HG03558 (cell line): ENCODE results near the gene UPK1A.

Source experiments
- ATAC-seq: cut with Tn5 transposase; IDR thresholded peaks from one replicate; pipeline ENCODE4 v1.9.1; 2021; ENCODE audit warnings: moderate number of reproducible peaks; ENCODE audit not compliant: unreplicated experiment; ENCODE audit errors: extremely low read depth

The UPK1A gene

GRCh38 chr19:35666251-35666913 lies at the start of gene UPK1A:
TSS of gene UPK1A (plus strand) at chr19:35666517. CDS start at chr19:35666813, 296 bp downstream.
- no peak for ATAC-seq

GRCh38 chr19:35618857-35619256 lies 47.5 kb upstream of the UPK1A start:
- ATAC-seq, result no peak

DNA sequence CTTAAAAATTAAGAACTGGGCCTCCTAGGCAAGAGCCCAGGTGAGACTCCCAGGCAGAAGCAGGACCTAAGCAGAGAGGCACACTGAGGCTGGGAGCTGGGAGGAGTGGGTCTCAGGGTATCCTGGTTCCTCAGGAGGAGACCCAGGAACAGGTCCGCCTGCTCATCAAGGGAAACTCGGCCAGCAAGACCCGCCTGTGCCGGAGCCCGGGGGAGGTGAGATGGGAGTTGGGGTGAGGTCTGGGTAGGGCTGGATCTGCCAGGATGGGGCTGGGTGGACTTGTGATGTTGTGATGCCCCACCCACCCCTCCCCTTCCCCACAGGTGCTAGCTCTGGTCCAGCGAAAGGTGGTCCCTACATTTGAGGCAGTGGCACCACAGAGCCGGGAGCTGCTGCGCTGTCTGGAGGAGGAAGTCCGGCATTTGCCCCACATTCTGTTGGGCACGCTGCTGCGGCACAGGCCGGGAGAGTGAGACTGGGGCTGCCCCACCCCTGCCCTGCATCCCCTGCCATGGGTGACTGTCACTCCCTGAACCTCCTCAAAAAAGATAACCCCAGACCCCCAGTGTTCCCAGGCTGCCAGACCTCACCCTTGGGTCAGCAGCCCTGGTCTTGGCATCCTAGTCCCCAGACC lies 46.9 kb upstream of the UPK1A start:
- no peak for ATAC-seq

GRCh38 chr19:35620001-35620400 lies 46.3 kb upstream of the UPK1A start:
- ATAC-seq, result no peak

- ATAC-seq, result no peak
These were observed 44.6 kb upstream of the UPK1A start for GRCh38 chr19:35621708-35622107.

GRCh38 chr19:35622750-35623149 lies 43.6 kb upstream of the UPK1A start:
- ATAC-seq, result no peak

GRCh38 chr19:35623327-35624010 lies 42.8 kb upstream of the UPK1A start:
- no peak for ATAC-seq

- no peak for ATAC-seq
These were observed 38.1 kb upstream of the UPK1A start for GRCh38 chr19:35628264-35628564.

DNA sequence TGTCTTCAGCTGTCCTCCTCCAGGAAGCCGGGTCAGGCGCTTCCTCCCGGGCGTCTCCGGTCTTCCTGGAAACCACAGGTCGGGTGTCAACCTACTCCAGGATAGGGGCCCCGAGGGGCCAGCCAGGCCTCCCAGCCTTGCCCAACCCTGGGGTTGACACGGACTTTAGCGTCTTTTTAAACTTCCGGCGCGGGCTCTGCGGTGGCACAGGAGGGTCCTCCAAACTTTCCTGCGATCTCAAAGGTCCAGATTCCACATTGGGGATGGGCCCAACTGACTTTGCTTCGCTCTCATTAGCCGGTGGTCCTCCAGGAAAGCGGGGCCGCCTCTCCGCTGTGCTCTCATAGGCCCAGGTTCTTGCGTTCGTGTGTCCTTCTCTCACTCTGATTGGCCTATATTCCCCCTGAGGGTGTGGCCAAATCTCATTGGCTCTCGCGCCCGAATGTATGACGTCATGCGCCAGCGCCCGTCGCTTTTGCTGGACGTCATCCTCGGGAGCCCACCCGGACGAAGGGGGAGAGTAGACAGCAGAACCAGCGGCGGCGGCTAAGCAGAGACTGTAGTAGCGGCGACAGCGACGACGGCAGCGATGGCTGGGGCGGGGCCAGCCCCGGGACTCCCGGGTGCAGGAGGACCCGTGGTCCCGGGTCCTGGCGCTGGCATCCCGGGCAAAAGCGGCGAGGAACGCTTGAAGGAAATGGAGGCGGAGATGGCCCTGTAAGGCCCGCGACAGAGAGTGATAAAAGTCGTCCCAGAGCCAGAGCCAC lies 37.6 kb upstream of the UPK1A start, which contains the start of gene RBM42:
TSS of gene RBM42 (plus strand) at position 472 of the 767 bp plus-strand sequence. CDS start at position 590, 118 bp downstream.
- ATAC-seq, result peak; percentile 68

DNA sequence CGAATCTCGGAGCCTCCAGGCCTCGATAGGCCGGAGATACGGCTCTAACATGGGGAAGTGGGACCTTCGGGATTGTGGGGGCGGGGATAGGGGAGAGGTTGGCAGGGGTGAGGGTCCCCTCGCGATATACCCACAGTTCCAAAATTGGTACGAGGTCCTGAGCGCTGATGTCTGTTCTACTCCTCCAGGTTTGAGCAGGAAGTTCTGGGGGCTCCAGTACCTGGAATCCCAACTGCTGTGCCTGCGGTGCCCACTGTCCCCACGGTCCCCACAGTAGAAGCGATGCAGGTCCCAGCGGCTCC lies 37.0 kb upstream of the UPK1A start:
- ATAC-seq, result no peak

DNA sequence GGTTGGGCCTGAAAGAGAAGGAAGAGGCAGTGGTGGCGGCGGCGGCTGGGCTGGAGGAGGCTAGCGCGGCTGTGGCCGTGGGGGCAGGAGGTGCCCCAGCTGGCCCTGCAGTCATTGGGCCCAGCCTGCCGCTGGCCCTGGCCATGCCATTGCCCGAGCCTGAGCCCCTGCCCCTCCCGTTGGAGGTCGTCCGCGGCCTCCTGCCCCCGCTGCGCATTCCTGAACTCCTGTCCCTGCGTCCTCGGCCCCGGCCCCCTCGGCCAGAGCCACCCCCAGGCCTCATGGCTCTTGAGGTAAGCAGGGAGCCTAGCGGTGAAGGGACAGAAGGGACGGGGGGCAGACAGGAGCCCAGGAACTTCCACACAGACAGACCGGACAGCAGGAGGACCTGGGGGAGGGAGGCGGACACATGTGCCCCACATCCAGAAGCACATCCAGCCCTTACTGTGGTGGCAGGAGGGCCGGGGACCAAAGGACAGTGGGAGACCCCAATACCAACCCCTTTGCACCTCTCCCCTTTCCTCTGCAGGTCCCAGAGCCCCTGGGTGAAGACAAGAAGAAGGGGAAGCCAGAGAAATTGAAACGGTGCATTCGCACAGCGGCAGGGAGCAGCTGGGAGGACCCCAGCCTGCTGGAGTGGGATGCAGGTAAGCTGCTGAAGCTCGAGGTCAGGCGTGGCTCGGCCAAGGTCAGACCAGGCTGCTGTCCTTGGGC lies 32.4 kb upstream of the UPK1A start:
- ATAC-seq, result no peak

- ATAC-seq, result no peak
These were observed 29.7 kb upstream of the UPK1A start for GRCh38 chr19:35636651-35637050.

DNA sequence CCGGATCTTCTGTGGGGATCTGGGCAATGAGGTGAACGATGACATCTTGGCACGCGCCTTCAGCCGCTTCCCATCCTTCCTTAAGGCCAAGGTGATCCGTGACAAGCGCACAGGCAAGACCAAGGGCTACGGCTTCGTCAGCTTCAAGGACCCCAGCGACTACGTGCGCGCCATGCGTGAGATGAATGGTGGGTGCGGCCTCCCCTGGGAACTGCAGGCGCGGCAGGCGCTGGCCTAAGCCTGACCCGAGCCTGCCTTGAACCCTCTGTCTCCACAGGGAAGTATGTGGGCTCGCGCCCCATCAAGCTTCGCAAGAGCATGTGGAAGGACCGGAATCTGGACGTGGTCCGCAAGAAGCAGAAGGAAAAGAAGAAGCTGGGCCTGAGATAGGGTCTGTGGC lies 29.2 kb upstream of the UPK1A start:
- ATAC-seq, result no peak

GRCh38 chr19:35639321-35639639 lies 27.0 kb upstream of the UPK1A start:
- ATAC-seq, result no peak

GRCh38 chr19:35639863-35640262 lies 26.5 kb upstream of the UPK1A start:
- no peak for ATAC-seq

DNA sequence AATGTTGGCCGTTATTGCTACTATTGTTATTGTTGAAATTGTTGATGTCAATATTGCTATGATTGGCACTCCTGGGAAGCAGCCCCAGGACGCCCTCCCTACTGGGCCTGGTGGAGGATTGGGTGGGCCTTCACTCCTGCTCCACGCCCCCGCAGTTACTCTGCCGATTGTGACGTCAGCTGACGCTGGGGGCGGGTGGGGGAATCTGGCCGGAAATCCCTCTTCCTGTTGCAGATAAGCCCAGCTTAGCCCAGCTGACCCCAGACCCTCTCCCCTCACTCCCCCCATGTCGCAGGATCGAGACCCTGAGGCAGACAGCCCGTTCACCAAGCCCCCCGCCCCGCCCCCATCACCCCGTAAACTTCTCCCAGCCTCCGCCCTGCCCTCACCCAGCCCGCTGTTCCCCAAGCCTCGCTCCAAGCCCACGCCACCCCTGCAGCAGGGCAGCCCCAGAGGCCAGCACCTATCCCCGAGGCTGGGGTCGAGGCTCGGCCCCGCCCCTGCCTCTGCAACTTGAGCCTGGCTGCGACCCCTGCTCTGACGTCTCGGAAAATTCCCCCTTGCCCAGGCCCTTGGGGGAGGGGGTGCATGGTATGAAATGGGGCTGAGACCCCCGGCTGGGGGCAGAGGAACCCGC lies 24.7 kb upstream of the UPK1A start, which contains the start of gene ETV2:
TSS of gene ETV2 (plus strand) at position 231 of the 637 bp plus-strand sequence. CDS start 716 bp downstream, outside the sequence.
- ATAC-seq, result no peak

- no peak for ATAC-seq
These were observed 24.0 kb upstream of the UPK1A start for GRCh38 chr19:35642312-35642711.

DNA sequence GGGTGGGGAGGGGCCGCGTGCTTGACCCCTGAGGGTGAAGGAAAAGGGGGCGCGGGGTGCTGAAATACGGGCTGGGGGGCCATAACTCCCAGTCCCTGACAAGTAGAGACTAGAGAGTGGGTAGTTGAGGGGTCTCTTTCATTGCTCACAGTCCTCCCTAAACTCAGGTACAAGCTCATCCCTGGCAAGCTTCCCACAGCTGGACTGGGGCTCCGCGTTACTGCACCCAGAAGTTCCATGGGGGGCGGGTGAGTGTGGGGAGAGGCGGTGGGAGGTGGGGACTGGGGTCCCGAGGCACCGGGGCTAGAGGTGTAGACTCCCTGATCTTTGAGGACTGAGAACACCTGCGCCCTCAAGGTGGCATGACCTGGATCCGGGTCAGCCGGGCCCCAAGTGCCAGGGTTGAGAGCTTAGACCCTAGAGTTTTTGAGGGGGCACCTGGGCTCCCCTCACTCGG lies 23.5 kb upstream of the UPK1A start:
- no peak for ATAC-seq

- ATAC-seq, result no peak
These were observed 22.8 kb upstream of the UPK1A start for GRCh38 chr19:35643255-35644205.
